Osteocyte (in vitro differentiated cells): Measurements from ENCODE around the gene CCL1. TPM values are rescaled to one million over a fixed set of nuclear protein-coding genes. Genes with fewer than 3 reads are reported as not detected.

Experiments
- DNase-seq: peaks from one replicate; pipeline ENCODE4 v3.0.0; 2021; ENCODE audit warnings: mixed read lengths; ENCODE audit not compliant: unreplicated experiment; ENCODE audit errors: extremely low spot score
- H3K27ac Mint-ChIP-seq: one replicate; pipeline ENCODE4 v1.8.0; 2021; ENCODE audit warnings: mild to moderate bottlenecking, mixed read lengths; ENCODE audit not compliant: unreplicated experiment
- H3K27me3 Mint-ChIP-seq: one replicate; pipeline ENCODE4 v1.8.0; 2021; ENCODE audit warnings: mixed read lengths; ENCODE audit not compliant: unreplicated experiment
- H3K36me3 Mint-ChIP-seq: one replicate; pipeline ENCODE4 v1.8.0; 2021; ENCODE audit warnings: mixed read lengths; ENCODE audit not compliant: unreplicated experiment
- H3K4me1 Mint-ChIP-seq: one replicate; pipeline ENCODE4 v1.8.0; 2021; ENCODE audit warnings: mixed read lengths; ENCODE audit not compliant: unreplicated experiment
- H3K4me3 Mint-ChIP-seq: one replicate; pipeline ENCODE4 v1.8.0; 2021; ENCODE audit warnings: mild to moderate bottlenecking, moderate library complexity, mixed read lengths; ENCODE audit not compliant: unreplicated experiment
- H3K9me3 Mint-ChIP-seq: one replicate; pipeline ENCODE4 v1.8.0; 2021; ENCODE audit warnings: mixed read lengths; ENCODE audit not compliant: unreplicated experiment
- long read RNA-seq: library from polyadenylated mRNA; unstranded; transcript quantifications from one replicate; pipeline ENCODE4 v2.0.0, GENCODE V29; 2021
- total RNA-seq: library from RNA; stranded (reverse); gene quantifications from 2 replicates; pipeline ENCODE4 v1.2.1, GENCODE V29; 2021
- TF ChIP-seq, protein P1 (sequence below): fragments of 200-600 bp; sonication (generic); IDR thresholded peaks from 2 replicates; pipeline ENCODE4 v1.5.0; 2021; ENCODE audit warnings: antibody characterized with exemption, mild to moderate bottlenecking, moderate library complexity

Gene CCL1
- not detected in 2 replicates for total RNA-seq
- long read RNA-seq = 0 reads

DNA sequence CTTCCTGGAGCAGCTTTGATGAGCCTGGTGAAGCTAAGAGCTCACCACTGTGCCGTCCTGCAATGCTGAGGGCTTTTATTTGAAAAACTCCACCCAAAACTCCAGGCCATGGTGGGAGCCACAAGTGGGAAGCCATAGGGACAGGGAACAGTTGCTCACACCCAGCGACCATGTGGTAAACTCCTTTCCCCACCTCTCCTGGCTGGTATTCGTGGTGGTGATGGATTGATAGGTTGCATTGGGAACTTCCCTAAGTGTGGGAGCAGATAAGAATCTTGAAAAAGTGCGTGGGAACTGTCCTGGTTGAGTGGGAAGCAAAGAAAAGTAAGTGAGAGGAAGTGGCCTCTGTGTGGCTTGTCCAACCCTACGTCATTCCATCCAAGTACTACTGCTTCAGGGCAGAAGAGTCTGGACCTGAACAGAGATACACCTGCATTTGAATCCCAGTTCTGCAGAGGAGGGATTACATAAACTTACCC is at the start of gene CCL1:
TSS of gene CCL1 (minus strand) at position 51 of the 479 bp plus-strand sequence. CDS start 72 bp downstream, outside the sequence.
- H3K4me1 Mint-ChIP-seq = no peaks in the 10 kb centered on the region
- no peaks in the 10 kb centered on the region for H3K9me3 Mint-ChIP-seq
- H3K4me3 Mint-ChIP-seq = no peak within 1 kb of the TSS
- H3K27me3 Mint-ChIP-seq = peaks cover 25% of the 10 kb centered on the region
- TF ChIP-seq, protein P1, sequence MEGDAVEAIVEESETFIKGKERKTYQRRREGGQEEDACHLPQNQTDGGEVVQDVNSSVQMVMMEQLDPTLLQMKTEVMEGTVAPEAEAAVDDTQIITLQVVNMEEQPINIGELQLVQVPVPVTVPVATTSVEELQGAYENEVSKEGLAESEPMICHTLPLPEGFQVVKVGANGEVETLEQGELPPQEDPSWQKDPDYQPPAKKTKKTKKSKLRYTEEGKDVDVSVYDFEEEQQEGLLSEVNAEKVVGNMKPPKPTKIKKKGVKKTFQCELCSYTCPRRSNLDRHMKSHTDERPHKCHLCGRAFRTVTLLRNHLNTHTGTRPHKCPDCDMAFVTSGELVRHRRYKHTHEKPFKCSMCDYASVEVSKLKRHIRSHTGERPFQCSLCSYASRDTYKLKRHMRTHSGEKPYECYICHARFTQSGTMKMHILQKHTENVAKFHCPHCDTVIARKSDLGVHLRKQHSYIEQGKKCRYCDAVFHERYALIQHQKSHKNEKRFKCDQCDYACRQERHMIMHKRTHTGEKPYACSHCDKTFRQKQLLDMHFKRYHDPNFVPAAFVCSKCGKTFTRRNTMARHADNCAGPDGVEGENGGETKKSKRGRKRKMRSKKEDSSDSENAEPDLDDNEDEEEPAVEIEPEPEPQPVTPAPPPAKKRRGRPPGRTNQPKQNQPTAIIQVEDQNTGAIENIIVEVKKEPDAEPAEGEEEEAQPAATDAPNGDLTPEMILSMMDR = no peak
- no peak within 1 kb of the TSS for H3K27ac Mint-ChIP-seq
- no peaks in the 10 kb centered on the region for H3K36me3 Mint-ChIP-seq
- DNase-seq = no peak

DNA sequence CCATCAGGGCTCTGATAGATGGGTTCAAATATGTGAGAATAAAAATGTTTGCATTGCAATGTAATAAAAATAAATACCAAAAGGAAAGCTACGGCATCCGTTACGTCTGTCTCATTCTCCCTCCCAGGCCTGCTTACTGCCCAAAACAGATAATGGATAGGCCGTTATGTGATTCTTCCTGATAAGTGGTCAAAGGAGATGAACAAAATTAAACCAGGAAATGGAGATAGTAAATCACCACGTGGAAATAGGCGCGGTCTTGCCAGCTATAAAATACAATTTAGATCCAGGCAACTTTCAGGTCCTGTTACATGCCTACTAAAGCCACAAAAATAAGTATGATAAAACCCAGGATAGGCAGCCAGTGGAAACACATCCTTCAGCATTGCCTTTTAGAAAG is 49.5 kb upstream of the CCL1 start:
- Mint-ChIP-seq H3K4me3 (no peak overlapping the region), H3K36me3 (no peaks in the 10 kb centered on the region), H3K27ac (no peak overlapping the region), H3K4me1 (no peaks in the 10 kb centered on the region), H3K9me3 (no peaks in the 10 kb centered on the region), H3K27me3 (peaks cover 11% of the 10 kb centered on the region)
- DNase-seq = no peak
- TF ChIP-seq, protein P1 = no peak

DNA sequence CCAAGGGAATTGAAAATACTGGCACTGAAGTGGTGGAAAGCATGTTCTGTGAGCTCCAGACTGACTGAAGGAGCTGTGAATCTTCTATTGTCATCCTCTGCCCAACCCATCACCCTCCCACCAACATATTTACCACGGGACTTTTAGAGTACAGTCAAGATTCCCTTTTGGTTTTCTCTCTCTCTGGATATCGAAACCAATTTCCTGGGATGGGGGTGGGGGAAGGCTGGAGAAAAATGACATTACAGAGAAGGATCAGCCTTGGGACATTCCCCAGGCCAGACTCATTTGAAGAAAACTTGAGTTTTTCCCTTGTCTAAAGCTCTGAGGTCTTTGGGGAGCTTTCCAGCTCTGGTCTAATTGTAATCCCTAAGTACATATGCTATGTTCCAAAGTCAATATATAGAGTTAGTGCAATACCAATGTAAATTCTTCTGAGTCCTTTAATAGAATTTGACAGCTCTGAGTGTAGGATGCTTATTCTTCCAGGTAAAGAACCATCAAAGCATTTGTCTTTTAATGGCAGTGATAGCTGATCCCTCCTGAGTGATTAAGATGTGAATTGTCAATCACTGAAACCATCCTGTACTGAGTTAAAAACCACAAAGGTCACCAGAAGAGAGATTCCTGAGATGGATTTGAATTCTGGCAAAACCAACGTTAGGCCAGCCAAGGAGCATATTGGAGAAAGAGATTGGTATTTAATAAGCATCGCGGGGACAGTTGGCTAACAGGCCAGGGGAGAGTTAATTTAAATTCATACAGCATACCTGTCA is 48.8 kb upstream of the CCL1 start:
- Mint-ChIP-seq H3K4me3 (no peak overlapping the region), H3K27ac (no peak overlapping the region), H3K4me1 (no peaks in the 10 kb centered on the region), H3K27me3 (peaks cover 11% of the 10 kb centered on the region), H3K9me3 (no peaks in the 10 kb centered on the region), H3K36me3 (no peaks in the 10 kb centered on the region)
- no peak for DNase-seq
- TF ChIP-seq, protein P1 = no peak

DNA sequence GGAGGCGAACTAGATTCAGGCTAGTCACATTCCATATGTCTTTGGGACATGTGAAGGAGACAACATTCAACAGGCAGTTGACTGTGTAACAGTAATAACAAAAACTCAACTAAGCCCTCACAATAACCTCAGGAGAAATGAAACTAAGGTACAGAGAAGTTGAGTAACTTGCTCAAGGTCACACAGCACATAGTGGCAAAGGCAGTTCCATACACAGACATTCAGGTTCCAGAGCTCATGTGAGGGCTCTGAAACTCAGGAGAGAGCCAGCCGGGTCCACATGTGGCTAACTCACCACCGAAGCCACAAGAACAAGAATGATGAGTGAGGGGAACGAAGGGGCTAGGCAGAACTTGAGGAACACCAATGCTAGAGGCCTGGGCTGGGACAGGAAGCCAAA is 46.3 kb upstream of the CCL1 start:
- Mint-ChIP-seq H3K36me3 (no peaks in the 10 kb centered on the region), H3K4me1 (no peaks in the 10 kb centered on the region), H3K9me3 (no peaks in the 10 kb centered on the region), H3K27me3 (peaks cover 11% of the 10 kb centered on the region), H3K4me3 (no peak overlapping the region), H3K27ac (no peak overlapping the region)
- TF ChIP-seq, protein P1 = no peak
- DNase-seq = no peak

DNA sequence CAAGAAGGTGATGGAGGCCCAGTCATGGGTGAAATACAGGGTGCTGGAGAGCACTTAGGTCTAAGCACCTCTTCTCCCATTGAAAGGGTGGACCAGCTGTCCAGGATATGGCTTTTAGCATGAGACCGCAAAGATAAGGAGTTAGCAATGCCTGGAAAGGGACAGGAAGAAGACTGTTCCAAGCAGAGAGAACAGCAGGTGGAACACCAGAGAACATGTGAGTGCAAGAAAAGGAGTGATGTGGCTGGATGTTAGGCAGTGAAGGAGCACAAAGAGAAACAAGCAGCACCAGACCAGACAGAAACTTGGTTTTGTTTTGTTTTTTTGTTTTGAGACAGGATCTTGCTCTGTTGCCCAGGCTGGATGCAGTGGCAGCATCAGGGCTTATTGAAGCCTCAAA is 45.4 kb upstream of the CCL1 start:
- no peaks in the 10 kb centered on the region for H3K4me1 Mint-ChIP-seq
- H3K27ac Mint-ChIP-seq = no peak overlapping the region
- H3K27me3 Mint-ChIP-seq = peaks cover 11% of the 10 kb centered on the region
- no peaks in the 10 kb centered on the region for H3K9me3 Mint-ChIP-seq
- no peak overlapping the region for H3K4me3 Mint-ChIP-seq
- TF ChIP-seq, protein P1 = no peak
- no peaks in the 10 kb centered on the region for H3K36me3 Mint-ChIP-seq
- DNase-seq = no peak
